ENCODE results near the gene JAML. TPM values are rescaled to one million over a fixed set of nuclear protein-coding genes. Genes with fewer than 3 reads are reported as not detected.

The JAML gene
- total RNA-seq, 1 experiment from 2014 or later = not detected

DNA sequence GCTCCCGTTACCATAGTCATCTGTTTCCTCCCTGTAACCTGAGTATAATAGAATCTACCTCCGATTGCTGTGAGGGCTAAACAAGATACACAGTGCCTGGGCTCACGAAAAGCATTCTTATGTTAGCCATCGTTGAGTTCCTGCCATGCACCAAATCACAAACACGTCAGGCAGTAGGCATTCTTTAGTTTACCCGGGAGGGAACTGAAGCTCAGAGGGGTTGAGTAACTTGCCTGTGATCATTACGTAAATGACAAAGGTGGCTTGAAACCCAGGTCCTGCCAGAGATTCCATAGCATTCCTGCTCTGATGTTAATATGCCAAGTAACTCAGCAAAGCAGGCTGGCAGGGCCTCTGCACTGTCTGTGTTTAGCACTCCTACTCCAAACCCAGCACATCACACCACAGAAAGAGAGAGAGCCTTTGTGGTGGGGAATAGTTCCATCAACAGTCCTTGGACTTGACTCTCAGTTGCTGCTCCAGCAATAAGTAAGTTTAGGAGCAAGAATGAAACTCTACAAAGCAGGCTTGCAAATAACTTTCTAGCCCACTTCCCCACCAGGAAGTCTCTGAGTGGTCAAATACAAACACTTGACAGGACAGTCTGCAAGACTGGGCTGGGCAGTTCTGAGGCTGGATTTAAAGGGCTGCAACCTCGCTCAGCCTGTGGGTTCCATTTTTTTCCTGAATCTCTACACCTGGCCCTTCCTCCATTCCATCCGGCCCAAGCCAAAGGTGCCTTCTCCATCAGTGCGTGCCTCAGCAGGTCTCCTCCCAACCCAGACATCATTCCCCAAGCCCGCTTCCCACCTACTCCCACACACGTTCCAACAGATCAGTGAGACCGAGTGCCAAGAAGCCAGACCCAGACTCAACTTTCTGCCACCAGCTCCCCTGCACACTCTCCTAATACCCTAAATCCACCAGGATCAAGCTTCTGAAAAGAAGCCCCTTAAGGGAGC, 49.5 kb downstream of the JAML start:
- Histone ChIP-seq H3K9me3 (replicated peaks) (no peaks in the 10 kb centered on the region), H3K27ac (no peak overlapping the region), H3K27me3 (no peaks in the 10 kb centered on the region; the same call in 1 of the 2 replicates), H3K4me1 (no peaks in the 10 kb centered on the region), H3K36me3 (no peaks in the 10 kb centered on the region), H3K4me3 (no peak overlapping the region)
- no peak for DNase-seq

DNA sequence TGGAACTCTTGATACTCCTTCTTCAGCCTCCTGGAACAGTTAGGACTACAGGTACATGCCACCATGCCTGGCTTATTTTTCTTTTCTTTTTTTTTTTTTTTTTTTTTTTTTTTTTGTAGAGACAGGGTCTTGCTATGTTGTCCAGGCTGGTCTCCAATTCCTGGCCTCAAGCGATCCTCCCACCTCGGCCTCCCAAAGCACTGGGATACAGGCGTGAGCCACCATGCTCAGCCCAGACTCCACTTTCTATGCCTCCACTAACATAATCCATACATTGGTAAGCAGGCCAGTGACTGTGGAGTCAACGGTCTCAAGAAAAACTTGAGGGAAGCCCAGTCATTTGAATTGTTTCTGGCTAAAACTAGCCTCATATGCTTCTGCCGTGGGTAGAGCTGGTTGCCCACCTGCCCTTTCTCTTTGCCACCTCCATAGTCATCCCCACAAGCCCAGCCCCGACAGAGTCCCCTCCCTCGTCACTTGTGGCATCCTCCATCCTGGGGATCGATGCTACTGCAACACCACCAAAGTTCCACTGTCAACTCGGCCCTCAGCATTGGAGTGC, 50.7 kb downstream of the JAML start:
- Histone ChIP-seq H3K27ac (no peak overlapping the region), H3K27me3 (no peaks in the 10 kb centered on the region; the same call in 1 of the 2 replicates), H3K9me3 (replicated peaks) (no peaks in the 10 kb centered on the region), H3K4me1 (no peaks in the 10 kb centered on the region), H3K4me3 (no peak overlapping the region), H3K36me3 (no peaks in the 10 kb centered on the region)
- DNase-seq = no peak

DNA sequence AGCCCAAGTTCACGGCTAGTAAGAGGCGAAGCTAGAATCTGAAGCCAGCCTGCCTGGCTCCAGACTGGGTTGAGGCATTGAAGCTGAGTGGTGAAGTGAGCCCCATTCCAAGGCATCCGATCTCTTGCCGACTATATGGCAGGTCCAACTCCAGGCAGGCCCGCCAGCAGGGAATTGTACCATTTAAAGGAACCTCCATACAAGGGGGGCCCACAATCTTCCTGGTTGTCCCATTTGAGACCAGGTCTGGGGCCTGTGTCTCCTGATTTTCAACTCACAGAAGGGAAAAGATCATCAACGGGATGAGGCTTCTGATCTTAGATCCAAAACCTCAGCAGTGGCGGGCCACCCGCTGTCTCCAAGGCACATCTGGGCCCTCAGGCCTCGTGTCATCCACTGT, 52.5 kb downstream of the JAML start:
- no peaks in the 10 kb centered on the region for H3K4me1 ChIP-seq
- H3K4me3 ChIP-seq = no peak overlapping the region
- no peaks in the 10 kb centered on the region for H3K9me3 ChIP-seq (replicated peaks)
- DNase-seq = no peak
- H3K27ac ChIP-seq = no peak overlapping the region
- no peaks in the 10 kb centered on the region for H3K36me3 ChIP-seq
- H3K27me3 ChIP-seq = no peaks in the 10 kb centered on the region; the same call in 1 of the 2 replicates

DNA sequence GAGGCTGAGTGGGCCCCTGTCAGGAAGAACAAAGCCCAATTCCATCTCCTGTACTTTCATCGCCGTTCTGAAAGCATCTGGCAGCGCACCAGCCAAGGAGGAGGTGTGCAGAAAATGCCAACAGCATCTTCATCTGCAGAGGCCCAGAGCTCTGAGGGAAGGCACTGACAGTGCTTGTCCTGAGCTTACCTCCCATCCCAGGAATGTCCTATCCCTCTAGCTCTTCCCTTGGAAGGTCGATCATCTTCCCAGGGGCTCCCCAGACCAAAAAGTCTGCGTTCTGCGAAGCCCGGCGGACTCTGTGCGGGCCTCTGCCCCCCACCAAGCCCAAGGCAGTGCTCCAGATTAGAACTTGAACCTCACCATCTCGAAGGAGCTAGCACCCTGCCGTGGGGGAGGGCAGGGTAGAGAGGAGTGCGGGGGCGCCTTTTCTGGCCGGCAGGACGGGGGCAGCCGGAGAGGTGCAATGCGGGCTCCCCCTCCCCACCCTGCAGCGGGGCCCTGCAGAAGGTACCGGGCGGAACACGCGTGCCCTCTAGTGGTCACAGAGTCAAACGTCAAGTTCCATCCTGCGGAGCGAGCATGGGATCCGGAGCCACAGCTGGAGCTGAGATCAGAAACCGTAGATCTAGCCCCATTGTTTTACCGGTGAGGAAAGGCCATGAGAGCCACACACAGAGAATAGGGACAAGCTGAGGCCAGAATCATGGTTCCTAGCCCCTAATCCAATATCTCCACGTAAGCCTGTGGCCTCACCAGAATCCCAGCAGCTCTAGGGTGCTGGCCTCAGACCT, 53.3 kb downstream of the JAML start:
- Histone ChIP-seq H3K9me3 (replicated peaks) (no peaks in the 10 kb centered on the region), H3K4me1 (no peaks in the 10 kb centered on the region), H3K27ac (no peak overlapping the region), H3K36me3 (no peaks in the 10 kb centered on the region), H3K27me3 (no peaks in the 10 kb centered on the region), H3K4me3 (no peak overlapping the region)
- peak; percentile 28 to 70 for DNase-seq

DNA sequence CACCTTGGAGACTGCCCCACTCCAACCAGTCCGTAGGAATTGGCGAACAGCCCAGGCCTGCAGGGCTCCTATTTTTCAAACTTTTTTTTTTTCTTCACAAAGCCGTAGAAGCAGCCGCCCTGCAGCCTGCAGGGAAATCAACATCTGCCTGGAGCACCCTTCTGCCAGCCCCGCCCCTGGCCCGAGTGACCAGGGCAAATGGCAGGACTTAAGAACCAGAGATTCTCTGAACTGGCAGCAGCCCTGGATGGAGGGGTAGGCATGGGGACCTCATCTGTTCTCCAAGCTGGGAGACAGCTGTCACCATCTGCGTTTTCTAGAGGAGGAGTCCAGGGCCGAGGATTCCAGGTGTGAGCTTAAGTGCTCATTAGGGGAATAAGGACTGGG, 53.9 kb downstream of the JAML start:
- H3K4me3 ChIP-seq = no peak overlapping the region
- H3K4me1 ChIP-seq = no peaks in the 10 kb centered on the region
- no peaks in the 10 kb centered on the region for H3K9me3 ChIP-seq (replicated peaks)
- H3K27me3 ChIP-seq = no peaks in the 10 kb centered on the region
- H3K36me3 ChIP-seq = no peaks in the 10 kb centered on the region
- H3K27ac ChIP-seq = no peak overlapping the region
- no peak for DNase-seq

DNA sequence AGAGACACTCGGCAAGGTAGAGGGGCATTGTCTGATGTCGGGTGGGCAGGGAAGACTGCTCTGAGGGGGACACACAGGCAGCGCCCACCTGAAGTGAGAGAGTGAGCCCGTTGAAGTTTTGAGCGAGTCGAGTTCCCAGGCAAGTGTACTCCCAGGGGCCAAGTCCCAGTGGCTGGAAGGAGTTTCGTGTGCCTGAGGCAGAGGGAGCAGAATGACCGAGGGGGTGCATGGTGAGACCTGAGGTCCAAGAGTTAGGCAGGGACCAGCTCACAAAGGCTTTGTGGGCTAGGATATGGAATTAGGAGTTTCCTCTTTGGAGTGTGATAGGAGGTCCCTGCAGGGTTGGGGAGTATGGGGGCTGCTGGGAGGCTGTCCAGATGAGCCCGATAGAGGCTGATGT, 54.6 kb downstream of the JAML start:
- Histone ChIP-seq H3K27ac (no peak overlapping the region), H3K27me3 (no peaks in the 10 kb centered on the region), H3K4me3 (no peak overlapping the region), H3K9me3 (replicated peaks) (no peaks in the 10 kb centered on the region), H3K4me1 (no peaks in the 10 kb centered on the region), H3K36me3 (no peaks in the 10 kb centered on the region)
- DNase-seq = no peak

DNA sequence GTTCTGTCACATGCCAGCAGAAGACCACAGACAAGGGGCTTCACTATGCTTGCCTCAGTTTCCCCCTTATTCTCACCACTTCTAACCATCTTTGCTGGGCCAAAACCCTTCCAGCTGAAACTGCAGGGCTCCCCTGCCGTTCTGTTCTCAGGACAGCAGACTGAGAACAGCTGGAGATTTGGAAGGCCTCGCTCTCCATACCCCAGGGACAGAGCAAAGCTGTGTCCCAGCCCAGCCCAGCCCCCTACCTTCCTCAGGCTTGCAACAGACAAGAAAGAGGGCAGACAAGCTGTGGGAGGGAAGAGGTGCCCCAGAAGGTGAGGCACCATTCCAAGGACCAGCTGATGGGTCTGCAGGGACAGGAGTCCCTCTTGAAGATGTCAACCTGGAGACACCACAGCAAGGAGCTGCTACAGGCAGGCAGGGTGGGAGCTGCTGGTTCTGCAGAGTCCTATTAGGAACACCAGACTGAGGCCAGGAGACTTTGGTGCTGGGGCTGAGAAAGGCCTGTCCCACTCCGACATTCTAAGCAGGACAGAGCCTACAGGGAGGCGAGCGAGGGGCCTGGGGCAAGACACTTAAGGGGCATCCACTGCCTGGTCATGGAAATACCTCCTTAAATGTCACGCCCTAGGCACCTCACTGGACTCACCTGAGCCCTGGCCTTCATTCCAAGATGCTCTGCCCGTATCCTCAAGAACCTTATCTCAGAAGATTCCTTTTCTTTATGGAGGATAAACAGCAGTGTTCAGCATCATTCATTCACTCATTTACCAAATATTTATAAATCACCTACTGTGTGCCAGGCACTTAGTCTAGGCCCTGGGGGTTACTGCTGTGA, 55.3 kb downstream of the JAML start:
- no peaks in the 10 kb centered on the region for H3K4me1 ChIP-seq
- H3K36me3 ChIP-seq = no peaks in the 10 kb centered on the region
- H3K27ac ChIP-seq = no peak overlapping the region
- H3K9me3 ChIP-seq (replicated peaks) = no peaks in the 10 kb centered on the region
- H3K4me3 ChIP-seq = no peak overlapping the region
- DNase-seq = no peak
- no peaks in the 10 kb centered on the region for H3K27me3 ChIP-seq

DNA sequence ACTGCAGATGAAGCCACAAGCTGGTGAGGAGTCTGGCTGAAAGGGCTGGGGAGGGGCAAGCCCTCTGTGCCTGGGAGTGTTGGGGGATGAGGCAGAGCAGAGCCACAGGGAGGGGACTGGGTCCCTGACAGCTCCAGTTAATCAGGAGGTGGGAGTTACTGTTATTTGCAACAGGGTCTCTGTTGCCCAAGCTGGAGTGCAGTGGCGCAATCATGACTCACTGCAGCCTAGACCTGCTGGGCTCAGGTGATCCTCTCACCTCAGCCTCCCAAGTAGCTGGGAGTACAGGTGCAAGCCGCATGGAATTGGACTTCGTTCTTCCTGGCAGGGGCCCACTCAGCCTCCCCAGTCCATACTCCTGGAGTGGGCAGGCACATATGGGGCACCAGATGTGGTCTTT, 56.1 kb downstream of the JAML start:
- Histone ChIP-seq H3K27me3 (no peaks in the 10 kb centered on the region), H3K36me3 (no peaks in the 10 kb centered on the region), H3K9me3 (replicated peaks) (no peaks in the 10 kb centered on the region), H3K4me3 (no peak overlapping the region), H3K27ac (no peak overlapping the region), H3K4me1 (no peaks in the 10 kb centered on the region)
- no peak for DNase-seq

DNA sequence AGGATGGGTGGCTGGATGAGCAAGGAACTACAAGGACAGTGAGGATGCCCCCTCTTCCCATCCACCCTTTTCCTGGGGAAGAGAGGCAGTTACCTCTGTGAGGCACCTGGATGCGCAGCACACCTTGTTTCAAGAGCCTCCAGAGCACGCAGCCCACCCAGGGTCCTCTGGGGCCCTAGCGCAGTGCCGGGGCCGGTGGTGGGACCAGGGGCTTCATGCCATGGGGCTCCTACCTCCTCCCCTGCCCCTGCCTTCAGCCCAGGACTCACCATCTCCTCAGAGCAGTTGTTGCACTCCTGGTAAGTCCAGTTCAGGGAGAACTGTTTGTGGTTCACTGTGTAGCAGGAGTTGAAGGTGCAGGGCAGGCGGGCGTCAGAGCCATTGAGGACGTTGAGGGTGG, 56.5 kb downstream of the JAML start:
- no peaks in the 10 kb centered on the region for H3K27me3 ChIP-seq
- no peaks in the 10 kb centered on the region for H3K4me1 ChIP-seq
- no peak for DNase-seq
- no peaks in the 10 kb centered on the region for H3K9me3 ChIP-seq (replicated peaks)
- H3K36me3 ChIP-seq = no peaks in the 10 kb centered on the region
- H3K27ac ChIP-seq = no peak overlapping the region
- H3K4me3 ChIP-seq = no peak overlapping the region

DNA sequence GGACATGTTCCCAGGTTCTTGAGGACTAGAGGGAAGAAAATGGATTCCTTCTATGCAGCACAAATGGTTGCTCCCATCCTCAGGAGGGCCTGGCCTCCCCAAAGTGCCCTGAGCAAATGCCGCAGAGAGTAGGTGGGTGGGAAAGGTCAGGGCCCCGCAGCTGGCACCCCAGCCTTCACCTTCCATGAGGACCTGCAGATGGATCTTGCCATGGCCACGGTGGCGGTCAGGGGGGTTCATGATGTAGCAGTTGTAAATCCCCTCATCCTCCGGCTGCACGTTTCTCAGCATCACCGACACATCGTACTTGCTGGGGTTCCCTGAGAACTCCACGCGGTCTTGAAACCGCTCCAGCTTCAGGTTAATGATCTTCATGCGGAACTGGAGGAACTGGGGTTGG, 56.9 kb downstream of the JAML start:
- Histone ChIP-seq H3K9me3 (replicated peaks) (no peaks in the 10 kb centered on the region), H3K27ac (no peak overlapping the region), H3K4me3 (no peak overlapping the region), H3K27me3 (no peaks in the 10 kb centered on the region), H3K36me3 (no peaks in the 10 kb centered on the region), H3K4me1 (no peaks in the 10 kb centered on the region)
- DNase-seq = no peak

DNA sequence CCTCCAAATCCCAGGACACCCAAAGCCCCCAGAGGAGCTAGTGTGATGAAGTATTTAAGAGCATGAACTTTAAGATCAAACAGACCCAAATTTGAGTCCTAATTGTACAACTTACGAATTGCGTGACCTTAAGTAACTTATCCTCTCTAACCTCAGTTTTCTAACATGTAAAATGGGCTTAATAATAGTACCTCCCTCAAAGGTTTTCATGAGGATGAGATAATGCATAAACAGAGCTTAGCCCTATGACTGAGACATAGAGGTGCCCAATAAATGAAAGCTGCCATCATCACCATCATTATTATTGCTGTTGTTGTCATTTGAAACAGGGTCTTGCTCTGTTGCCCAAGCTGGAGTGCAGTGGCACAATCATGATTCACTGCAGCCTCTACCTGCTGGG, 57.6 kb downstream of the JAML start:
- Histone ChIP-seq H3K36me3 (no peaks in the 10 kb centered on the region), H3K27me3 (no peaks in the 10 kb centered on the region), H3K4me1 (no peaks in the 10 kb centered on the region), H3K4me3 (no peak overlapping the region), H3K27ac (no peak overlapping the region), H3K9me3 (replicated peaks) (no peaks in the 10 kb centered on the region)
- no peak for DNase-seq

DNA sequence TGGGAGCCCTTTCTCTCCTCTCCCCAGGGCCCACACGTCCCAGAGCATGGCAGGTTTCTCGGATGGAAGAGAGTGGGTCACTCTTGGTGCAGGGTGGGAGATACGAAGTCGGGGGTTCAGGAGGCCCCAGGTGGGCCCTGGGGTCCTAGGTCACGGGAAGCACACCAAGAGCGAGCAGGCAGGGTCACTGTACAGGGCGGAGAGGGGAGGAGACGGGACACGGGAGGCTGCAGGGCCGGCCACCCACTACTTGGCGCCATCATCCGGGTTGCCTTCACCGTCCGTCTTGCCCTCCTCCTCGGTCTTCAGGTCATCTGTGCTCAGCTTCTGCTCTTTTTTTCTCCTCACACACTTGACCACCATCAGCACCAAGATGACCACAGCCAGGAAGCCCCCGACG, 58.2 kb downstream of the JAML start:
- H3K27me3 ChIP-seq = no peaks in the 10 kb centered on the region
- no peak for DNase-seq

DNA sequence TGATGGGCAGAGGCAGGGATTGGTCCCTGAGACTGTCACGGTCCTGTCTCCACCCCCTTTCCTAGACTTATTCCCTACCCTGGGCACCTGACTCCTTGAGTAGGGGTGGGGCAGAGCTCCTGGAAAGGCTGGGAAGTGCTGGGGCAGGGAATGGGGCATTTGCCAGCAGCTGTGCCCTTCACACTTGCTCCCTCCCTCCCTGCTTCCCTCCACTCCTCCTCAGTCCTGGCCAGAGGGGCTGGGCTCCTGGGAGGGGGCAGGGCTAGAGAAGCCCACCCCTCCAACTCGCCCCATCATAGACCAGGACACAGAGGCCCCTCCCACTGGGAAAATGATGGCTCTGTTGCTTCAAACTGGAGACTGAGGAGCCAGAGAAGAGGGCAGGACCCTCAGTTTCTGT, 59.9 kb downstream of the JAML start:
- no peaks in the 10 kb centered on the region for H3K27me3 ChIP-seq
- no peak overlapping the region for H3K27ac ChIP-seq
- no peaks in the 10 kb centered on the region for H3K4me1 ChIP-seq
- H3K36me3 ChIP-seq = no peaks in the 10 kb centered on the region
- H3K4me3 ChIP-seq = no peak overlapping the region
- no peak for DNase-seq
- no peaks in the 10 kb centered on the region for H3K9me3 ChIP-seq (replicated peaks)

More for the DNA sequence above, 58.2 kb downstream of the JAML start:
- Histone ChIP-seq H3K4me1 (no peaks in the 10 kb centered on the region), H3K9me3 (replicated peaks) (no peaks in the 10 kb centered on the region), H3K4me3 (no peak overlapping the region), H3K36me3 (no peaks in the 10 kb centered on the region), H3K27ac (no peak overlapping the region)

DNA sequence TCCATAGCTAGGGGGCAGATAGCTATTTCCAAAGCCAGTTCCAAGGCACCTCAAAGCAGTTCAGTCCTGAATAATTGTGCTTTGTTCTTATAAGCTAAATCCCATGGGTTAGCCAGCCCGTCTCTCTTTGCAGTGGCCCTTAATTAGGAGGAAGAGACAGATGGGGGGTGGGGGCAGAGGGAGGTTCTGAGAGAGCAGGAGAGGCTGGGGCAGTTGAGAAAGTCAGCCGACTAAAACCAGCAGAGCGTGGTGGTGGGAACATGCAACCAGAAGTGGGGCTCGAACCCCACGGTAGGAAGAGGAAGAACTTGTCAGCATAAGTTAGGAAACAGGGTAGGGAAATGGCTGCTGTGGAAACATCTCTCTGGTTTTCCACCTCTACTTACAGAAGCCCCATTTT, 61.3 kb downstream of the JAML start:
- Histone ChIP-seq H3K27ac (no peak overlapping the region), H3K9me3 (replicated peaks) (no peaks in the 10 kb centered on the region), H3K27me3 (no peaks in the 10 kb centered on the region), H3K4me1 (no peaks in the 10 kb centered on the region), H3K4me3 (no peak overlapping the region), H3K36me3 (no peaks in the 10 kb centered on the region)
- no peak for DNase-seq

Measured in SJCRH30 (cell line).